Keratinocyte (primary cell): Measurements from ENCODE around the gene SLC18A2. TPM values are rescaled to one million over a fixed set of nuclear protein-coding genes. Genes with fewer than 3 reads are reported as not detected.

Source experiments
- DNase-seq: peaks from one replicate; pipeline ENCODE4 v3.0.0-alpha.2; 2011; ENCODE audit warnings: low read depth, missing footprints, low spot score
- FAIRE-seq: peaks from 2 replicates; lab custom pipeline; 2011; peaks lifted over from hg19 to GRCh38; lab: Jason Lieb, UNC
- H2AFZ ChIP-seq: 2 replicates; pipeline ENCODE4 v1.6.0; 2012; ENCODE audit warnings: low read length, control low read depth, inconsistent platforms; ENCODE audit not compliant: control insufficient read depth
- H3K27ac ChIP-seq: 2 replicates; pipeline ENCODE4 v1.5.1; 2011; ENCODE audit warnings: low read length; ENCODE audit not compliant: control insufficient read depth, insufficient read depth
- H3K27me3 ChIP-seq: 3 replicates; pipeline ENCODE4 v1.6.0; 2011; ENCODE audit warnings: low read length; ENCODE audit not compliant: control insufficient read depth, insufficient read depth; ENCODE audit errors: extremely low read depth
- H3K36me3 ChIP-seq, 2 experiments: 2 replicates in 1 of 2; 3 replicates in 1 of 2; pipeline ENCODE4 v1.5.1; 2011; ENCODE audit warnings: low read length in 2 of 2, mild to moderate bottlenecking in 1 of 2; ENCODE audit not compliant: control insufficient read depth in 2 of 2, insufficient read depth in 2 of 2; ENCODE audit errors: extremely low read depth in 1 of 2
- H3K4me1 ChIP-seq: 3 replicates; pipeline ENCODE4 v1.5.1; 2011; ENCODE audit warnings: low read length; ENCODE audit not compliant: control insufficient read depth, insufficient read depth; ENCODE audit errors: extremely low read depth
- H3K4me2 ChIP-seq: 3 replicates; pipeline ENCODE4 v1.6.0; 2011; ENCODE audit warnings: low read depth, low read length; ENCODE audit not compliant: control insufficient read depth, insufficient read depth; ENCODE audit errors: extremely low read depth
- H3K4me3 ChIP-seq, 3 experiments: fragments of 200-600 bp in 1 of 3; sonication (generic) in 1 of 3; 2 replicates in 2 of 3; 3 replicates in 1 of 3; pipeline ENCODE4 v1.5.1; 2011 to 2016; ENCODE audit warnings: low read length in 3 of 3, mild to moderate bottlenecking in 3 of 3, control low read depth in 2 of 3, inconsistent platforms in 1 of 3, low read depth in 1 of 3, mixed read lengths in 1 of 3, mixed run types in 1 of 3, moderate library complexity in 1 of 3; ENCODE audit not compliant: control insufficient read depth in 2 of 3, insufficient read depth in 2 of 3; ENCODE audit errors: extremely low read depth in 1 of 3
- H3K79me2 ChIP-seq: 2 replicates; pipeline ENCODE4 v1.6.0; 2012; ENCODE audit warnings: low read length; ENCODE audit not compliant: control insufficient read depth, insufficient read depth
- H3K9ac ChIP-seq: 3 replicates; pipeline ENCODE4 v1.6.0; 2011; ENCODE audit warnings: low read length; ENCODE audit not compliant: control insufficient read depth, insufficient read depth; ENCODE audit errors: extremely low read depth
- H3K9me1 ChIP-seq: 3 replicates; pipeline ENCODE4 v1.6.0; 2011; ENCODE audit warnings: low read length; ENCODE audit not compliant: control insufficient read depth, insufficient read depth; ENCODE audit errors: extremely low read depth
- H3K9me3 ChIP-seq: 2 replicates; pipeline ENCODE4 v1.5.1; 2012; ENCODE audit warnings: low read depth, low read length; ENCODE audit not compliant: control insufficient read depth
- H4K20me1 ChIP-seq: 3 replicates; pipeline ENCODE4 v1.6.0; 2011; ENCODE audit warnings: low read length; ENCODE audit not compliant: control insufficient read depth, insufficient read depth; ENCODE audit errors: extremely low read depth
- CTCF ChIP-seq, 3 experiments: IDR thresholded peaks in 1 of 3; conservative IDR thresholded peaks in 1 of 3; optimal IDR thresholded peaks in 1 of 3; 2 replicates in 2 of 3; 3 replicates in 1 of 3; pipeline versions ENCODE3 to v1.5.1; 2011; ENCODE audit warnings: low read length in 3 of 3, mild to moderate bottlenecking in 3 of 3, moderate library complexity in 2 of 3, control low read depth in 1 of 3, inconsistent platforms in 1 of 3; ENCODE audit not compliant: insufficient read depth in 2 of 3; ENCODE audit errors: extremely low read depth in 1 of 3
- EZH2 ChIP-seq: IDR thresholded peaks from one replicate; pipeline ENCODE4 v1.6.1; 2012; ENCODE audit warnings: inconsistent platforms, mild to moderate bottlenecking, low read length, moderate library complexity
- dilution Hi-C: fragments of 300-500 bp; cut with MboI; formaldehyde crosslinking; loops from one replicate; pipeline ENCODE4 v1.7.0; 2020; ENCODE audit warnings: low sequenced_read_pairs; ENCODE audit not compliant: extremely low pct_ligation_motif_present
- polyA plus RNA-seq, 5 experiments: library from polyadenylated mRNA; depleted of rRNA in 3 of 5; stranded (reverse) in 3 of 5; stranded (forward) in 1 of 5; unstranded in 1 of 5; fragments of >200 nt; gene quantifications; 1 replicate in 1 of 5; 2 replicates in 3 of 5; 3 replicates in 1 of 5; pipeline versions ENCODE4 v1.2.1 to v1.2.3, GENCODE V29; 2011 to 2012; ENCODE audit warnings: missing spikeins in 2 of 5, low read depth in 1 of 5, low replicate concordance in 1 of 5

SLC18A2 gene
- polyA plus RNA-seq, 1 donor (not counting 4 experiments of a cell fraction or from before 2014, with no cell fraction given): not detected

GRCh38 chr10:117246997-117247671 is 6.2 kb downstream of the SLC18A2 start:
- no peaks in the 10 kb centered on the region for H3K4me1 ChIP-seq
- no peaks in the 10 kb centered on the region for H3K36me3 ChIP-seq
- peaks cover 55% of the 10 kb centered on the region for H3K27me3 ChIP-seq
- DNase-seq: no peak
- no peak overlapping the region for H3K4me3 ChIP-seq
- H3K79me2 ChIP-seq: no peaks in the 10 kb centered on the region
- dilution Hi-C loops: no loop called here
- H3K4me2 ChIP-seq: no peak overlapping the region
- no peaks in the 10 kb centered on the region for H3K9me1 ChIP-seq
- FAIRE-seq: no peak
- H2AFZ ChIP-seq: no peak overlapping the region
- H3K27ac ChIP-seq: no peak overlapping the region
- no peak overlapping the region for H3K9ac ChIP-seq
- H4K20me1 ChIP-seq: no peaks in the 10 kb centered on the region
- TF ChIP-seq CTCF (optimal IDR thresholded peaks at IDR 0.05 in 1 of 3, IDR thresholded peaks at IDR 0.05 in 1 of 3, conservative IDR thresholded peaks at IDR 0.05 in 1 of 3; ENCODE audit: extremely low read depth in 1 of 3, insufficient read depth in 2 of 3, low read length in 3 of 3) (no peak), EZH2 (no peak)
- H3K9me3 ChIP-seq: no peaks in the 10 kb centered on the region

- H3K9ac ChIP-seq: no peak overlapping the region
- DNase-seq (no peak), FAIRE-seq (no peak)
- no peak overlapping the region for H3K4me2 ChIP-seq
- H4K20me1 ChIP-seq: no peaks in the 10 kb centered on the region
- peaks cover 47% of the 10 kb centered on the region for H3K27me3 ChIP-seq
- no peaks in the 10 kb centered on the region for H3K9me1 ChIP-seq
- no peaks in the 10 kb centered on the region for H3K4me1 ChIP-seq
- TF ChIP-seq EZH2 (no peak), CTCF (optimal IDR thresholded peaks at IDR 0.05 in 1 of 3, IDR thresholded peaks at IDR 0.05 in 1 of 3, conservative IDR thresholded peaks at IDR 0.05 in 1 of 3; ENCODE audit: extremely low read depth in 1 of 3, insufficient read depth in 2 of 3, low read length in 3 of 3) (no peak)
- no peak overlapping the region for H2AFZ ChIP-seq
- no peak overlapping the region for H3K27ac ChIP-seq
- dilution Hi-C loops: no loop called here
- H3K9me3 ChIP-seq: no peaks in the 10 kb centered on the region
- H3K36me3 ChIP-seq: no peaks in the 10 kb centered on the region
- no peaks in the 10 kb centered on the region for H3K79me2 ChIP-seq
- no peak overlapping the region for H3K4me3 ChIP-seq
Measured at GRCh38 chr10:117248750-117249465, 8.0 kb downstream of the SLC18A2 start.
